ENCODE measurements around the gene LCE3A. TPM values are rescaled to one million over a fixed set of nuclear protein-coding genes. Genes with fewer than 3 reads are reported as not detected.
"Not testable (repeated sequence)": the region's sequence is repeated elsewhere in the genome, so short reads cannot be mapped to it uniquely, and the experiment has no call there.

Gene LCE3A
- polyA plus RNA-seq, 1 donor from 2014 or later = not detected

- Mint-ChIP-seq H3K4me1 (no peaks in the 10 kb centered on the region), H3K27me3 (no peaks in the 10 kb centered on the region), H3K36me3 (peaks cover 2% of the 10 kb centered on the region), H3K4me3 (no peak within 1 kb of the TSS), H3K9me3 (peaks cover 3 to 5% (median 3%) of the 10 kb centered on the region in 3 donors), H3K27ac (no peak within 1 kb of the TSS)
Measured at GRCh38 chr1:152613511-152613910, 9.4 kb downstream of the LCE3A start, which contains the start of gene LCE3B. Gene LCE3B, plus strand, starts transcription at chr1:152613811. Its CDS starts 0 bp downstream, at chr1:152613811.

- Mint-ChIP-seq H3K36me3 (no peaks in the 10 kb centered on the region), H3K4me3 (no peak within 1 kb of the TSS), H3K27ac (no peak within 1 kb of the TSS), H3K27me3 (no peaks in the 10 kb centered on the region), H3K9me3 (no peaks in the 10 kb centered on the region), H3K4me1 (no peaks in the 10 kb centered on the region)
Measured at GRCh38 chr1:152599934-152600333, 23.0 kb downstream of the LCE3A start, which contains the start of gene LCE3C. Gene LCE3C, plus strand, starts transcription at chr1:152600234. Its CDS starts 498 bp downstream, at chr1:152600732.

- H3K4me1 Mint-ChIP-seq = no peaks in the 10 kb centered on the region
- no peak overlapping the region for H3K27ac Mint-ChIP-seq
- no peaks in the 10 kb centered on the region for H3K27me3 Mint-ChIP-seq
- no peak overlapping the region for H3K4me3 Mint-ChIP-seq
- H3K9me3 Mint-ChIP-seq = no peaks in the 10 kb centered on the region
- H3K36me3 Mint-ChIP-seq = no peaks in the 10 kb centered on the region
Measured at GRCh38 chr1:152596986-152597385, 25.9 kb downstream of the LCE3A start.

GRCh38 chr1:152585586-152585985 lies 37.3 kb downstream of the LCE3A start:
- no peak overlapping the region for H3K4me3 Mint-ChIP-seq
- H3K9me3 Mint-ChIP-seq = no peaks in the 10 kb centered on the region
- H3K36me3 Mint-ChIP-seq = no peaks in the 10 kb centered on the region

GRCh38 chr1:152582647-152583046 lies 40.3 kb downstream of the LCE3A start:
- no peaks in the 10 kb centered on the region for H3K36me3 Mint-ChIP-seq
- H3K4me3 Mint-ChIP-seq = no peak overlapping the region
- no peak overlapping the region for H3K27ac Mint-ChIP-seq
- H3K4me1 Mint-ChIP-seq = peaks cover 0 to 1% (median 0%) of the 10 kb centered on the region in 3 donors
- no peaks in the 10 kb centered on the region for H3K9me3 Mint-ChIP-seq
- peaks cover 2% of the 10 kb centered on the region for H3K27me3 Mint-ChIP-seq

More at GRCh38 chr1:152585586-152585985, 37.3 kb downstream of the LCE3A start:
- Mint-ChIP-seq H3K4me1 (no peaks in the 10 kb centered on the region), H3K27me3 (no peaks in the 10 kb centered on the region), H3K27ac (no peak overlapping the region)

- H3K9me3 Mint-ChIP-seq = no peaks in the 10 kb centered on the region
- no peaks in the 10 kb centered on the region for H3K36me3 Mint-ChIP-seq
- peaks cover 2% of the 10 kb centered on the region for H3K27me3 Mint-ChIP-seq
- peaks cover 0 to 1% (median 0%) of the 10 kb centered on the region in 3 donors for H3K4me1 Mint-ChIP-seq
- H3K27ac Mint-ChIP-seq = no peak within 1 kb of the TSS
- no peak within 1 kb of the TSS for H3K4me3 Mint-ChIP-seq
Measured at GRCh38 chr1:152580433-152580832, 42.5 kb downstream of the LCE3A start, which contains the start of gene LCE3D. Gene LCE3D, minus strand, starts transcription at chr1:152580516. Its CDS starts 580 bp downstream, at chr1:152579936.

- H3K27ac Mint-ChIP-seq, H3K4me1 Mint-ChIP-seq, H3K27me3 Mint-ChIP-seq, H3K36me3 Mint-ChIP-seq, H3K4me3 Mint-ChIP-seq, H3K9me3 Mint-ChIP-seq: not testable (repeated sequence)
Measured at GRCh38 chr1:152579526-152579925, 43.4 kb downstream of the LCE3A start.

- Mint-ChIP-seq H3K27ac (no peak overlapping the region), H3K4me1 (peaks cover 0 to 1% (median 0%) of the 10 kb centered on the region in 3 donors), H3K27me3 (peaks cover 6% of the 10 kb centered on the region), H3K36me3 (peaks cover 1% of the 10 kb centered on the region), H3K4me3 (no peak overlapping the region), H3K9me3 (no peaks in the 10 kb centered on the region)
Measured at GRCh38 chr1:152577168-152577567, 45.7 kb downstream of the LCE3A start.

Other genes with a start within 250 kb of the LCE3A start
- gene CRNN, start 208.8 kb downstream of the LCE3A start, polyA plus RNA-seq = not detected
- not detected for gene LCE5A, start 112.3 kb downstream of the LCE3A start, polyA plus RNA-seq
- not detected for gene CRCT1, start 108.6 kb downstream of the LCE3A start, polyA plus RNA-seq
- gene LCE3E, start 56.3 kb downstream of the LCE3A start, polyA plus RNA-seq = not detected
- not detected for gene LCE3D, start 42.6 kb downstream of the LCE3A start, polyA plus RNA-seq
- gene LCE3C, start 22.9 kb downstream of the LCE3A start, polyA plus RNA-seq = not detected
- not detected for gene LCE3B, start 9.3 kb downstream of the LCE3A start, polyA plus RNA-seq
- not detected for gene LCE2D, start 40.3 kb upstream of the LCE3A start, polyA plus RNA-seq
- not detected for gene LCE2C, start 52.2 kb upstream of the LCE3A start, polyA plus RNA-seq
- not detected for gene LCE2B, start 63.0 kb upstream of the LCE3A start, polyA plus RNA-seq
- not detected for gene LCE2A, start 75.2 kb upstream of the LCE3A start, polyA plus RNA-seq
- not detected for gene LCE4A, start 85.1 kb upstream of the LCE3A start, polyA plus RNA-seq
- gene KPRP, start 134.9 kb upstream of the LCE3A start, polyA plus RNA-seq = not detected
- gene LCE1F, start 152.0 kb upstream of the LCE3A start, polyA plus RNA-seq = not detected
- not detected for gene LCE1E, start 163.2 kb upstream of the LCE3A start, polyA plus RNA-seq
- not detected for gene LCE1D, start 173.6 kb upstream of the LCE3A start, polyA plus RNA-seq
- gene LCE1C, start 183.5 kb upstream of the LCE3A start, polyA plus RNA-seq = not detected
- not detected for gene LCE1B, start 188.9 kb upstream of the LCE3A start, polyA plus RNA-seq
- not detected for gene LCE1A, start 204.4 kb upstream of the LCE3A start, polyA plus RNA-seq
- not detected for gene LCE6A, start 219.8 kb upstream of the LCE3A start, polyA plus RNA-seq
- not detected for gene LCE7A, start 236.9 kb upstream of the LCE3A start, polyA plus RNA-seq

Data from IgD-negative memory B cell (primary cell).